HFF-Myc (cell line): ENCODE measurements around the gene BLOC1S6.

Experiments
- DNase-seq: peaks from one replicate; pipeline ENCODE4 v3.0.0-alpha.2; 2011; ENCODE audit warnings: low read depth; ENCODE audit errors: extremely low read depth
- H3K4me3 ChIP-seq: replicated peaks from 2 replicates; pipeline ENCODE4 v1.5.1; 2011; ENCODE audit warnings: low read depth, mild to moderate bottlenecking, control low read depth, low read length
- TF ChIP-seq, protein P1 (sequence below): IDR thresholded peaks from 2 replicates; pipeline ENCODE4 v1.5.1; 2012; ENCODE audit warnings: mild to moderate bottlenecking, low read depth, low read length, control low read depth; ENCODE audit errors: missing control alignments

The BLOC1S6 gene

DNA sequence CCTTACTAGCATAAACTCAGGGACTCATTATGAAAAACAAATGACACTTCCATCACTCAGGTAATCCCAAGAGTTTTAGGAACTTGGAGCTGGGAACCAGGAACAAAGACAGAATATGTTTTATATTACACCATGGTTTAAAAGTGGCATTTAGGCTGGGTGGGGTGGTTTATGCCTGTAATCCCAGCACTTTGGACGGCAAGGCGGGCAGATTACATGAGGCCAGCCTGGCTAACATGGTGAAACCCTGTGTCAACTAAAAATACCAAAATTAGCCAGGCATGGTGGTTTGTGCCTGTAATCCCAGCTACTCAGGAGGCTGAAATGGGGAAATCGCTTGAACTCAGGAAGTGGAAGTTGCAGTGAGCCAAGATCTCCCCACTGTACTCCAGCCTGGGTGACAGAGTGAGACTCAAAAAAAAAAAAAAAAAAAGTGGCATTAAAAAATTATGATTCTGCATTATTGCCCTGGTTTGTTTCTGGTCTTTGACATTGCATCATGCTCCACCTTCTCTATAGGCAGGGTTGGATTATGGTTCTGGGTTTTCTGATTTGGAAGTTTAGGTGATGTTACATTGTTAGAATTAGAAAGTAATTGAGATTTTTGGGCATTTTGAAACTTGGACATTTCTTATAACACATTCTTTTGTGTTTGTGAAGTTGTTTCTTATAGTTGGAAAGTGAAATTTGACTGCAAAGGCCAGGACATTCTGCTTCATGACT lies 66.7 kb downstream of the BLOC1S6 start:
- DNase-seq = no peak
- no peak overlapping the region for H3K4me3 ChIP-seq
- TF ChIP-seq, protein P1, sequence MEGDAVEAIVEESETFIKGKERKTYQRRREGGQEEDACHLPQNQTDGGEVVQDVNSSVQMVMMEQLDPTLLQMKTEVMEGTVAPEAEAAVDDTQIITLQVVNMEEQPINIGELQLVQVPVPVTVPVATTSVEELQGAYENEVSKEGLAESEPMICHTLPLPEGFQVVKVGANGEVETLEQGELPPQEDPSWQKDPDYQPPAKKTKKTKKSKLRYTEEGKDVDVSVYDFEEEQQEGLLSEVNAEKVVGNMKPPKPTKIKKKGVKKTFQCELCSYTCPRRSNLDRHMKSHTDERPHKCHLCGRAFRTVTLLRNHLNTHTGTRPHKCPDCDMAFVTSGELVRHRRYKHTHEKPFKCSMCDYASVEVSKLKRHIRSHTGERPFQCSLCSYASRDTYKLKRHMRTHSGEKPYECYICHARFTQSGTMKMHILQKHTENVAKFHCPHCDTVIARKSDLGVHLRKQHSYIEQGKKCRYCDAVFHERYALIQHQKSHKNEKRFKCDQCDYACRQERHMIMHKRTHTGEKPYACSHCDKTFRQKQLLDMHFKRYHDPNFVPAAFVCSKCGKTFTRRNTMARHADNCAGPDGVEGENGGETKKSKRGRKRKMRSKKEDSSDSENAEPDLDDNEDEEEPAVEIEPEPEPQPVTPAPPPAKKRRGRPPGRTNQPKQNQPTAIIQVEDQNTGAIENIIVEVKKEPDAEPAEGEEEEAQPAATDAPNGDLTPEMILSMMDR = no peak

DNA sequence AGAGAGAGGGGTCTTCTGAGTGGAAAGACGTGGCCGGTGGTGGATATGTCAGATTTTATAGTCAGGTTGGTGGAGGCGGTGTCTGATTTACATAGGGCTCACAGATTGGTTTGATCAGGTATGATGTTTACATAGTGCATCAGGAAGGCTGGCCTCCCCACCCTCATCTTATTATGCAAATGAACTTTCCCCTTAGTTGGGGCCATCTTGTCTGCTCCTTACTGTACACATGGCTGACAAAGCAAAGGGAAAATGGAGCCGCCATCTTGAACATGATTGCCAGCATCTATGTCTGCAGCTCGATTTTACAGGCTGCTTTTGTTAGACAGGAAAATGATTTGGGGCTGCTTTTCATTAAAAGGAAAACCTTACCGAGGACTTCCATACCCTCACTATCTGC lies 67.6 kb downstream of the BLOC1S6 start:
- DNase-seq = no peak
- TF ChIP-seq, protein P1 = no peak
- H3K4me3 ChIP-seq = no peak overlapping the region

DNA sequence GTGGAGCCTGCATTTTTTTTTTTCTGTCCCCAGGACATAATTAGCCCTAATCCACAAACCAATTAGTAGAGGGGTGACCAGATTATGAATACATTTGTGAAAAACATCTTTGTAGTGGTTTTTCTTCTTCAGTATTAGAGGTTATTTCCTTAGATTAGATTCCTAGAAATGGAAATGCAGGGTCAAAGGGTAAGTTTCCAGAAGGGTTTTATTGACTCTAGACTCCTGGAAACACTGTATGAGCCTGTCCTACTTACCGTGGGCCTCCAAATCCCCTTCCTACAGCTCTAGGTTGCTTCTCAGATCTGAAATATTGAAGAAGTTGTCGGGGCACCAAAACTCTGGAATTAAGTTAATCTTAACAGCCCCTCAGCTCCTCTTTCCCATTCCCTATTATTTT lies 70.1 kb downstream of the BLOC1S6 start:
- TF ChIP-seq, protein P1 = no peak
- no peak overlapping the region for H3K4me3 ChIP-seq
- no peak for DNase-seq

DNA sequence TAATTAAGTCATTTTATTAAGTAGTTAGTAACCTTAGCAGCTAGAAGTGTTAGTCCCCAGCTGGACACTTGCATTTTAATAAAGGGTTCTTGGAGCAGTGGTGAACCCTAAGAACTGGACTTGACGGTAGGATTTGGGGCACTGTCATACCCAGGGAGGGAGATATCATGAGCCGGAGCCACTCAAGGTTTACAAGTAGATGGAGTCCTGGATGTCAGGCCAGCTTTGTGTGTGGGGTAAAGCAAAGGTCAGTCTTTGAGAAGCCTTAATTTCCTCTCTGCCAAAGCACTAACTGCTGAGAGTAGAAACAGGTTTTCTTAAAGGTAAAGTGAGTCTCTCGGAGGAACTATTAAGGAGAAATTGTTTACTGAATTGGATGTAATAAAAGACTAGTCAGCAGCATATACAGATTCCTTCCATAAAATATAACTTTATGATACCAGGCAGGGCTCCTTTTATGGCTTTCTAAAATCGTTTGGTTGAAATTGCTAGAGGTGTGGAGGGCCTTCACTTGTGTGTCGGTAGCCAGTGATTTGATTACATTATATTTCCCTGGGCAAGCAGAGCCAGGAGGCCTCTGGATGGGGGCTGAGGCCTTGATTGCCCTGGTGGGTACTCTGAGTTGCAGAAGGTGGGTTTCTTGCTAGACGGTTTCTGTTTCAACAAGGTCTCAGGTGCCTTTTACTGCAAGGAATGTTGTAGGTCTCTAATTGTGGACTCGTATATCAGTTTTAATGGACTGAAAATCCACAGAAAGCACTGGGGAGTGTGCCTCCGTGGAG lies 70.8 kb downstream of the BLOC1S6 start:
- H3K4me3 ChIP-seq = no peak overlapping the region
- TF ChIP-seq, protein P1 = no peak
- DNase-seq = no peak
